K562 (cell line): ENCODE measurements around the gene ANO2. TPM values are rescaled to one million over a fixed set of nuclear protein-coding genes. Genes with fewer than 3 reads are reported as not detected.

Source experiments
- ATAC-seq: fragments of 200-7000 bp; cut with Tn5 transposase; 3 replicates; pipeline ENCODE4 v1.9.1; 2020; ENCODE audit warnings: moderate library complexity
- BruUV-seq: library from RNA; stranded (reverse); fragments of 400-500 nt; replicated peaks from 2 replicates; lab custom pipeline; 2021; lab: Mats Ljungman, UMichigan
- CTCF ChIA-PET: fragments of 300-600 bp; formaldehyde crosslinking; extraction: SDS; loops from one replicate; lab custom pipeline; 2021; ENCODE audit warnings: low intra/inter-chr PET ratio; lab: Yijun Ruan, JAX
- POLR2A ChIA-PET: fragments of 300-600, 350-650 bp; sonication (Branson Sonifier 250); formaldehyde crosslinking; extraction: SDS; loops from one replicate; lab custom pipeline; 2021; ENCODE audit warnings: antibody characterized with exemption, inconsistent platforms; lab: Yijun Ruan, JAX
- DNase-seq, 4 experiments: peaks; one replicate each; pipeline versions ENCODE4 v3.0.0 to v3.0.0-alpha.2; 2011 to 2018; ENCODE audit warnings: low spot score in 3 of 4, mixed read lengths in 3 of 4; ENCODE audit errors: extremely low read depth in 1 of 4
- FAIRE-seq: peaks from 2 replicates; lab custom pipeline; 2011; peaks lifted over from hg19 to GRCh38; lab: Jason Lieb, UNC
- H2AFZ ChIP-seq: 2 replicates; pipeline ENCODE4 v1.6.0; 2011; ENCODE audit warnings: low read depth, low read length, control low read depth, inconsistent platforms
- H3K27ac ChIP-seq: fragments of 200-600 bp; 3 replicates; pipeline ENCODE4 v1.8.0; 2011; ENCODE audit warnings: low read depth, mild to moderate bottlenecking, control low read depth, inconsistent platforms, low read length, moderate library complexity, mixed read lengths; ENCODE audit errors: extremely low read depth
- H3K27me3 ChIP-seq, 2 experiments: fragments of 300-600 bp in 1 of 2; 2 replicates in 1 of 2; 3 replicates in 1 of 2; pipeline versions ENCODE4 v1.6.0 to v1.8.0; 2011; ENCODE audit warnings: inconsistent platforms in 2 of 2, low read length in 2 of 2, mild to moderate bottlenecking in 1 of 2, mixed read lengths in 1 of 2, moderate library complexity in 1 of 2; ENCODE audit not compliant: control insufficient read depth in 2 of 2, insufficient read depth in 2 of 2
- H3K36me3 ChIP-seq: fragments of 300-600 bp; 3 replicates; pipeline ENCODE4 v1.8.0; 2011; ENCODE audit warnings: mild to moderate bottlenecking, low read length, inconsistent platforms; ENCODE audit not compliant: control insufficient read depth, insufficient read depth
- H3K4me1 ChIP-seq, 2 experiments: fragments of 200-600 bp in 1 of 2; replicated peaks in 1 of 2; 2 replicates in 1 of 2; 3 replicates in 1 of 2; pipeline versions ENCODE4 v1.5.1 to v1.8.0; 2011; ENCODE audit warnings: inconsistent platforms in 2 of 2, low read length in 2 of 2, mild to moderate bottlenecking in 1 of 2, mixed read lengths in 1 of 2, moderate library complexity in 1 of 2; ENCODE audit not compliant: control insufficient read depth in 2 of 2, insufficient read depth in 2 of 2
- H3K4me2 ChIP-seq: 2 replicates; pipeline ENCODE4 v1.6.1; 2011; ENCODE audit warnings: low read length, control low read depth, inconsistent platforms, mixed read lengths; ENCODE audit not compliant: insufficient read depth
- H3K4me3 ChIP-seq: fragments of 200-600 bp; sonication (generic), shearing (Covaris generic); 2 replicates; pipeline ENCODE4 v1.5.1; 2016; ENCODE audit warnings: control low read depth, inconsistent platforms
- H3K79me2 ChIP-seq: fragments of 200-600 bp; 3 replicates; pipeline ENCODE4 v1.8.0; 2011; ENCODE audit warnings: low read length, inconsistent platforms; ENCODE audit not compliant: control insufficient read depth, insufficient read depth
- H3K9ac ChIP-seq, 2 experiments: 2 replicates each; pipeline versions ENCODE4 v1.6.0 to v1.6.1; 2011; ENCODE audit warnings: low read depth in 2 of 2, low read length in 2 of 2, control low read depth in 1 of 2, inconsistent platforms in 1 of 2, mild to moderate bottlenecking in 1 of 2, mixed read lengths in 1 of 2; ENCODE audit not compliant: insufficient read depth in 1 of 2
- H3K9me1 ChIP-seq: one replicate; pipeline ENCODE4 v1.6.0; 2011; ENCODE audit warnings: inconsistent platforms, mild to moderate bottlenecking, low read length, moderate library complexity; ENCODE audit not compliant: control insufficient read depth, insufficient read depth
- H3K9me3 ChIP-seq: replicated peaks from 2 replicates; pipeline ENCODE4 v1.5.1; 2011; ENCODE audit warnings: low read depth, low read length, inconsistent platforms; ENCODE audit not compliant: control insufficient read depth, insufficient read depth
- H4K20me1 ChIP-seq: replicated peaks from 2 replicates; pipeline ENCODE4 v1.6.1; 2011; ENCODE audit warnings: low read length, inconsistent platforms, mixed read lengths; ENCODE audit not compliant: control insufficient read depth, insufficient read depth
- ARID4B ChIP-seq: sonication (generic); formaldehyde crosslinking; IDR thresholded peaks from 2 replicates; pipeline ENCODE4 v1.8.0; 2022; ENCODE audit warnings: mild to moderate bottlenecking, missing genetic modification reagents
- ESRRB ChIP-seq: fragments of 250-450 bp; sonication (Bioruptor Pico); IDR thresholded peaks from 2 replicates; pipeline ENCODE4 v1.5.0; 2020; ENCODE audit warnings: mild to moderate bottlenecking, moderate library complexity, borderline replicate concordance
- FOSL1 ChIP-seq: fragments of 200-800 bp; sonication (Bioruptor generic); conservative IDR thresholded peaks from 2 replicates; pipeline ENCODE4 v1.6.1; 2016; ENCODE audit warnings: missing genetic modification characterization, missing compliant biosample characterization
- HEY1 ChIP-seq: fragments of 250-450 bp; sonication (Bioruptor Pico); IDR thresholded peaks from 2 replicates; pipeline ENCODE4 v1.5.0; 2020; ENCODE audit warnings: mild to moderate bottlenecking, moderate library complexity, borderline replicate concordance
- HMGN3 ChIP-seq: IDR thresholded peaks from 2 replicates; pipeline ENCODE4 v1.6.1; 2011; ENCODE audit warnings: borderline replicate concordance, low read depth, mild to moderate bottlenecking, mixed read lengths, low read length; ENCODE audit not compliant: insufficient read length; ENCODE audit errors: extremely low read depth
- HNRNPLL ChIP-seq: fragments of 200-400 bp; formaldehyde crosslinking; IDR thresholded peaks from 2 replicates; pipeline ENCODE4 v1.6.1; 2017; ENCODE audit warnings: low read length, low read depth, mild to moderate bottlenecking; ENCODE audit not compliant: poor library complexity, severe bottlenecking
- IRF9 ChIP-seq: fragments of 450-650 bp; IDR thresholded peaks from 2 replicates; pipeline ENCODE4 v1.6.1; 2016; ENCODE audit warnings: missing biosample characterization, missing genetic modification characterization
- LCOR ChIP-seq: sonication (generic); formaldehyde crosslinking; IDR thresholded peaks from 2 replicates; pipeline ENCODE4 v1.8.0; 2022; ENCODE audit warnings: mild to moderate bottlenecking, missing genetic modification reagents
- MYNN ChIP-seq, 2 experiments: sonication (generic); formaldehyde crosslinking in 1 of 2; IDR thresholded peaks; 2 replicates each; pipeline versions ENCODE4 v1.5.0 to v1.6.1; 2016 to 2020; ENCODE audit warnings: antibody characterized with exemption in 1 of 2, missing genetic modification reagents in 1 of 2
- RFX1 ChIP-seq: fragments of 450-650 bp; IDR thresholded peaks from 2 replicates; pipeline ENCODE4 v1.6.1; 2016; ENCODE audit warnings: mild to moderate bottlenecking, moderate library complexity
- SIN3B ChIP-seq: fragments of 450-650 bp; IDR thresholded peaks from 2 replicates; pipeline ENCODE4 v1.6.1; 2017; ENCODE audit warnings: low read depth, mild to moderate bottlenecking, moderate library complexity
- STAT5B ChIP-seq: fragments of 250-450 bp; sonication (Bioruptor Pico); IDR thresholded peaks from 2 replicates; pipeline ENCODE4 v1.8.0; 2021; ENCODE audit warnings: mild to moderate bottlenecking, inconsistent platforms
- TFAM ChIP-seq: fragments of 250-450 bp; sonication (Bioruptor Pico); conservative IDR thresholded peaks from 2 replicates; pipeline ENCODE4 v1.5.0; 2021; ENCODE audit warnings: mild to moderate bottlenecking, moderate library complexity
- XRCC5 ChIP-seq: fragments of 200-400 bp; formaldehyde crosslinking; IDR thresholded peaks from 2 replicates; pipeline ENCODE4 v1.6.1; 2017; ENCODE audit warnings: low read depth, mild to moderate bottlenecking, low read length
- ZNF165 ChIP-seq: fragments of 250-450 bp; sonication (Bioruptor Pico); IDR thresholded peaks from 2 replicates; pipeline ENCODE4 v1.4.0; 2020; ENCODE audit warnings: borderline replicate concordance
- ZNF280B ChIP-seq: fragments of 250-450 bp; sonication (Bioruptor Pico); IDR thresholded peaks from 2 replicates; pipeline ENCODE4 v1.5.1; 2021; ENCODE audit warnings: mild to moderate bottlenecking
- ZNF79 ChIP-seq: fragments of 250-450 bp; sonication (Bioruptor Pico); IDR thresholded peaks from 2 replicates; pipeline ENCODE4 v1.4.0; 2020; ENCODE audit warnings: low read depth, mild to moderate bottlenecking, moderate library complexity
- WGBS: fragments of 100-300 bp; shearing (Covaris generic); methylation state at CpG from one replicate; pipeline ENCODE4 v1.1.6; 2016; ENCODE audit warnings: low coverage, mixed read lengths; ENCODE audit not compliant: insufficient coverage; ENCODE audit errors: missing lambda C conversion rate; 5-methylcytosine and 5-hydroxymethylcytosine counted together
- in situ Hi-C: fragments of 300-500 bp; cut with MboI; formaldehyde crosslinking; loops from 4 replicates; pipeline ENCODE4 v1.15.0; 2018; ENCODE audit warnings: inconsistent platforms, mixed read lengths
- intact Hi-C: fragments of 100-400 bp; cut with micrococcal nuclease; formaldehyde crosslinking; loops from 2 replicates; pipeline ENCODE4 v1.14.2; 2022
- polyA plus RNA-seq, 8 experiments: library from polyadenylated mRNA; depleted of rRNA in 4 of 8; stranded (reverse) in 5 of 8; unstranded in 3 of 8; fragments of >200 nt; fragmentation: Nextera tagmentation in 2 of 8; fragmentation: Illumina TruSeq in 1 of 8; extraction: Ambion mirVana in 2 of 8; extraction: Trizol in 1 of 8; gene quantifications; 2 replicates each; pipeline versions ENCODE4 v1.2.1 to v1.2.3, GENCODE V29; 2011 to 2014; ENCODE audit warnings: inconsistent platforms in 1 of 8, missing spikeins in 1 of 8
- total RNA-seq, 7 experiments: library from RNA; depleted of rRNA in 6 of 7; stranded (reverse); fragments of >200 nt in 6 of 7; fragmentation: Illumina TruSeq in 2 of 7; extraction: Trizol in 2 of 7; gene quantifications; 2 replicates each; pipeline versions ENCODE4 v1.2.1 to v1.2.3, GENCODE V29; 2011 to 2021; ENCODE audit warnings: low replicate concordance in 1 of 7

The ANO2 gene
- total and polyA plus RNA-seq, 9 of the 15 experiments (the other 6 are each of a cell fraction or from before 2014, with no cell fraction given): 0.64 TPM; not detected in 8

GRCh38 chr12:5946388-5946787 lies 1.3 kb upstream of the ANO2 start (continued):
- no peak for TF ChIP-seq SIN3B
- no peak for TF ChIP-seq HNRNPLL
- no peak for TF ChIP-seq HMGN3
- TF ChIP-seq RFX1: no peak
- no peak for TF ChIP-seq STAT5B (CRISPR knock-in tag)
- no peak for TF ChIP-seq HEY1 (CRISPR knock-in tag)
- no peak for TF ChIP-seq ZNF165 (CRISPR knock-in tag)
- no peak for TF ChIP-seq XRCC5
- TF ChIP-seq LCOR (CRISPR knock-in tag): no peak
- no peak for TF ChIP-seq FOSL1 (tag)
- no peak for TF ChIP-seq MYNN (IDR thresholded peaks at IDR 0.05)
- TF ChIP-seq MYNN (CRISPR knock-in tag; IDR thresholded peaks at IDR 0.05): no peak

- no peaks in the 10 kb centered on the region for H3K9me3 ChIP-seq
- peaks cover 0 to 27% of the 10 kb centered on the region in 2 experiments; a peak in 2 of 5 replicates for H3K27me3 ChIP-seq
- intact Hi-C loops (no loop called here), in situ Hi-C loops (no loop called here)
- ATAC-seq (no peak), DNase-seq (no peak), FAIRE-seq (no peak)
- ChIA-PET CTCF (no interaction called here), POLR2A (no interaction called here)
- 0 out of 5 replicates have a peak, but pooled peaks cover 0 to 6% of the 10 kb centered on the region in 2 experiments for H3K4me1 ChIP-seq
- no peaks in the 10 kb centered on the region for H3K79me2 ChIP-seq
- no peaks in the 10 kb centered on the region for H4K20me1 ChIP-seq
- 0% methylated on average over 12 of the region's 12 CpGs for WGBS
- H3K9ac ChIP-seq: no peak overlapping the region
- no peaks in the 10 kb centered on the region for H3K9me1 ChIP-seq
- BruUV-seq: no TSS peak
- no peak overlapping the region for H3K27ac ChIP-seq
- no peaks in the 10 kb centered on the region for H3K36me3 ChIP-seq
- H3K4me2 ChIP-seq: no peak overlapping the region
- no peak overlapping the region for H2AFZ ChIP-seq
- no peak overlapping the region for H3K4me3 ChIP-seq
- no peak for TF ChIP-seq TFAM (CRISPR knock-in tag)
- TF ChIP-seq ARID4B (CRISPR knock-in tag): no peak
- TF ChIP-seq ZNF280B (CRISPR knock-in tag): no peak
- TF ChIP-seq IRF9 (tag): no peak
- TF ChIP-seq ESRRB: no peak
- no peak for TF ChIP-seq ZNF79 (CRISPR knock-in tag)
Observed at GRCh38 chr12:5944688-5945070, 380 bp downstream of the ANO2 start.
